Parathyroid adenoma (tissue), 2 donors: Measurements from ENCODE around the gene PRKAG3.

Source experiments
- H2AFZ ChIP-seq: fragments of 300-600 bp; sonication (generic); one replicate; pipeline ENCODE4 v1.7.0; 2017; ENCODE audit warnings: antibody characterized with exemption, mild to moderate bottlenecking
- H3K27ac ChIP-seq: fragments of 300-600 bp; sonication (generic); one replicate; pipeline ENCODE4 v1.7.0; 2017
- H3K27me3 ChIP-seq: fragments of 300-600 bp; sonication (generic); one replicate; pipeline ENCODE4 v1.7.0; 2017; ENCODE audit warnings: low read length; ENCODE audit not compliant: control insufficient read depth, insufficient read depth
- H3K36me3 ChIP-seq: fragments of 300-600 bp; sonication (generic); one replicate; pipeline ENCODE4 v1.7.0; 2017; ENCODE audit warnings: low read length; ENCODE audit not compliant: control insufficient read depth, insufficient read depth
- H3K4me1 ChIP-seq: fragments of 300-600 bp; sonication (generic); one replicate; pipeline ENCODE4 v1.7.0; 2017; ENCODE audit warnings: control low read depth
- H3K4me2 ChIP-seq: fragments of 300-600 bp; sonication (generic); one replicate; pipeline ENCODE4 v1.7.0; 2017; ENCODE audit warnings: low read length
- H3K4me3 ChIP-seq: fragments of 300-600 bp; sonication (generic); one replicate; pipeline ENCODE4 v1.7.0; 2017; ENCODE audit warnings: low read depth, low read length
- H3K79me2 ChIP-seq: fragments of 300-600 bp; sonication (generic); one replicate; pipeline ENCODE4 v1.7.0; 2017; ENCODE audit warnings: control low read depth
- H3K9ac ChIP-seq: fragments of 300-600 bp; sonication (generic); one replicate; pipeline ENCODE4 v1.7.0; 2017; ENCODE audit warnings: mild to moderate bottlenecking
- H3K9me3 ChIP-seq: fragments of 300-600 bp; sonication (generic); one replicate; pipeline ENCODE4 v1.7.0; 2017; ENCODE audit warnings: low read length; ENCODE audit not compliant: control insufficient read depth
- CTCF ChIP-seq: fragments of 300-600 bp; sonication (generic); IDR thresholded peaks from one replicate; pipeline ENCODE4 v1.7.0; 2017; ENCODE audit warnings: antibody characterized with exemption, mild to moderate bottlenecking
- donor health status: primary hyperparathyroidism.

PRKAG3 gene

GRCh38 chr2:218798767-218799504 lies 32.7 kb downstream of the PRKAG3 start:
- H3K4me3 ChIP-seq = no peak overlapping the region
- TF ChIP-seq CTCF = no peak
- H3K9me3 ChIP-seq = no peaks in the 10 kb centered on the region
- H3K27me3 ChIP-seq = no peaks in the 10 kb centered on the region
- no peak overlapping the region for H3K4me2 ChIP-seq
- H3K27ac ChIP-seq = no peak overlapping the region
- no peaks in the 10 kb centered on the region for H3K4me1 ChIP-seq
- H3K36me3 ChIP-seq = no peaks in the 10 kb centered on the region
- no peaks in the 10 kb centered on the region for H3K79me2 ChIP-seq
- no peak overlapping the region for H3K9ac ChIP-seq
- H2AFZ ChIP-seq = no peak overlapping the region

DNA sequence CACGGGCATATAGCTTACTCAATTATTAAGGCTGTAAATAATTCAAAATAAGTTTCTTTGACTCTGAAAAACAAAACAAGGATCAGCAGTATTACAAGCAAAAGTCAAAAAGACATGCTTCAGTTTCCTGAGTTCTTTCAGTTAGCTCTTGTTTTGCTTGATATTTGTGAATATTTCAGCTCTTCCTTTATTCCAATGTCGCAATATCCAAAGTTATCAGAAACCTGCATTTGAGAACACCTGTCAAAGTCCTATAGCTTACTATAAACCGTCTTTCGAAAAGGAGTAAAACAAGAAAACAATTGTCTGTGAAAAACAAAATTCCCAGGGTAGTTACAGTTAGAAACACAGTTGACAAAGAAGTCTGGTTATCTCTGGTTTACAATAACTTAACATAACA lies 34.9 kb downstream of the PRKAG3 start:
- Histone ChIP-seq H3K27ac (no peak overlapping the region), H3K36me3 (no peaks in the 10 kb centered on the region), H3K27me3 (no peaks in the 10 kb centered on the region), H3K4me3 (no peak overlapping the region), H3K79me2 (no peaks in the 10 kb centered on the region), H3K9ac (no peak overlapping the region), H2AFZ (no peak overlapping the region), H3K4me1 (no peaks in the 10 kb centered on the region), H3K4me2 (no peak overlapping the region), H3K9me3 (no peaks in the 10 kb centered on the region)
- no peak for TF ChIP-seq CTCF

- Histone ChIP-seq H3K4me2 (no peak overlapping the region), H3K79me2 (no peaks in the 10 kb centered on the region), H3K4me1 (no peaks in the 10 kb centered on the region), H3K9ac (no peak overlapping the region), H3K27me3 (no peaks in the 10 kb centered on the region), H3K4me3 (no peak overlapping the region), H3K9me3 (no peaks in the 10 kb centered on the region), H2AFZ (no peak overlapping the region), H3K36me3 (no peaks in the 10 kb centered on the region), H3K27ac (no peak overlapping the region)
- TF ChIP-seq CTCF = no peak
Observed at GRCh38 chr2:218792433-218792832, 39.2 kb downstream of the PRKAG3 start.

- no peak overlapping the region for H3K27ac ChIP-seq
- no peak overlapping the region for H2AFZ ChIP-seq
- H3K79me2 ChIP-seq = peaks cover 5% of the 10 kb centered on the region
- H3K4me1 ChIP-seq = no peaks in the 10 kb centered on the region
- no peaks in the 10 kb centered on the region for H3K36me3 ChIP-seq
- H3K27me3 ChIP-seq = no peaks in the 10 kb centered on the region
- H3K9me3 ChIP-seq = no peaks in the 10 kb centered on the region
- no peak for TF ChIP-seq CTCF
- no peak overlapping the region for H3K9ac ChIP-seq
- no peak overlapping the region for H3K4me3 ChIP-seq
- H3K4me2 ChIP-seq = no peak overlapping the region
Observed at GRCh38 chr2:218788529-218789255, 42.9 kb downstream of the PRKAG3 start.
